B cell (primary cell): ENCODE measurements around the gene FNDC10. TPM values are rescaled to one million over a fixed set of nuclear protein-coding genes. Genes with fewer than 3 reads are reported as not detected.

Experiments used
- ATAC-seq: fragments of 200-7000 bp; cut with Tn5 transposase; one replicate; pipeline ENCODE4 v1.10.0; 2021; ENCODE audit warnings: low read depth, mild to moderate bottlenecking, moderate number of reproducible peaks, moderate library complexity
- CTCF ChIA-PET: fragments of 350-600 bp; sonication (Branson Sonifier 250); formaldehyde crosslinking; loops from one replicate; lab custom pipeline; 2021; ENCODE audit warnings: antibody characterized with exemption, inconsistent platforms; lab: Charles Lee
- POLR2A ChIA-PET: fragments of 350-600 bp; sonication (Branson Sonifier 250); formaldehyde crosslinking; loops from one replicate; lab custom pipeline; 2021; ENCODE audit warnings: antibody characterized with exemption; lab: Charles Lee
- DNase-seq: peaks from one replicate; pipeline ENCODE4 v3.0.0; 2013
- H2AFZ ChIP-seq: 2 replicates; pipeline ENCODE4 v1.6.1; 2012; ENCODE audit warnings: mild to moderate bottlenecking, low read depth, low read length; ENCODE audit not compliant: insufficient read depth, poor library complexity, severe bottlenecking
- H3K27ac ChIP-seq, 2 donors: 1 replicate in 1 of 2; 2 replicates in 1 of 2; pipeline ENCODE4 v1.5.1; 2012 to 2013; ENCODE audit warnings: low read length in 2 of 2, mild to moderate bottlenecking in 2 of 2, moderate library complexity in 1 of 2
- H3K27me3 ChIP-seq, 4 experiments: fragments of 200-600 bp in 1 of 4; sonication (generic) in 1 of 4; replicated peaks in 1 of 4; 1 replicate in 2 of 4; 2 replicates in 2 of 4; pipeline versions ENCODE4 v1.6.1 to v1.7.0; 2013 to 2016; ENCODE audit warnings: low read length in 3 of 4, mild to moderate bottlenecking in 2 of 4, mixed read lengths in 1 of 4, moderate library complexity in 1 of 4; ENCODE audit not compliant: insufficient read depth in 4 of 4, control insufficient read depth in 3 of 4; ENCODE audit errors: control extremely low read depth in 1 of 4
- H3K36me3 ChIP-seq, 2 experiments: replicated peaks in 1 of 2; 1 replicate in 1 of 2; 2 replicates in 1 of 2; pipeline versions ENCODE4 v1.6.1 to v1.7.1; 2013; ENCODE audit warnings: low read length in 1 of 2; ENCODE audit not compliant: insufficient read depth in 2 of 2, control insufficient read depth in 1 of 2; ENCODE audit errors: control extremely low read depth in 1 of 2, extremely low read depth in 1 of 2
- H3K4me1 ChIP-seq, 2 donors: fragments of 200-600 bp in 1 of 2; sonication (generic) in 1 of 2; 1 replicate in 1 of 2; 2 replicates in 1 of 2; pipeline versions ENCODE4 v1.5.1 to v1.6.1; 2013 to 2017; ENCODE audit warnings: low read length in 2 of 2; ENCODE audit not compliant: control insufficient read depth in 2 of 2, insufficient read depth in 2 of 2
- H3K4me2 ChIP-seq: replicated peaks from 2 replicates; pipeline ENCODE3; 2012; ENCODE audit warnings: mild to moderate bottlenecking, low read depth, low read length; ENCODE audit not compliant: poor library complexity, severe bottlenecking
- H3K4me3 ChIP-seq, 5 experiments: fragments of 200-600 bp in 1 of 5; sonication (generic) in 1 of 5; 1 replicate in 3 of 5; 2 replicates in 2 of 5; pipeline versions ENCODE4 v1.5.1 to v1.7.0; 2011 to 2016; ENCODE audit warnings: low read length in 4 of 5, mild to moderate bottlenecking in 4 of 5, low read depth in 2 of 5, control low read depth in 1 of 5, moderate library complexity in 1 of 5; ENCODE audit not compliant: insufficient read depth in 1 of 5; ENCODE audit errors: control extremely low read depth in 1 of 5, extremely low read depth in 1 of 5
- H3K79me2 ChIP-seq: fragments of 200-600 bp; sonication (generic); one replicate; pipeline ENCODE4 v1.6.0; 2016; ENCODE audit warnings: low read length; ENCODE audit not compliant: control insufficient read depth, insufficient read depth
- H3K9ac ChIP-seq: fragments of 200-600 bp; sonication (generic); 2 replicates; pipeline ENCODE4 v1.6.1; 2017; ENCODE audit warnings: mild to moderate bottlenecking, low read length, moderate library complexity
- H3K9me3 ChIP-seq, 3 donors: one replicate each; pipeline versions ENCODE4 v1.6.1 to v1.7.1; 2013; ENCODE audit warnings: low read length in 2 of 3; ENCODE audit not compliant: control insufficient read depth in 2 of 3, insufficient read depth in 1 of 3; ENCODE audit errors: control extremely low read depth in 1 of 3
- H4K20me1 ChIP-seq: 2 replicates; pipeline ENCODE4 v1.6.0; 2012; ENCODE audit warnings: mild to moderate bottlenecking, low read length; ENCODE audit not compliant: insufficient read depth, control insufficient read depth, poor library complexity, severe bottlenecking
- H3K27ac Mint-ChIP-seq: one replicate; pipeline ENCODE4 v1.8.0; 2021; ENCODE audit warnings: mixed read lengths
- H3K27me3 Mint-ChIP-seq: one replicate; pipeline ENCODE4 v1.8.0; 2021; ENCODE audit warnings: mixed read lengths
- H3K4me1 Mint-ChIP-seq: one replicate; pipeline ENCODE4 v1.8.0; 2021; ENCODE audit warnings: mixed read lengths
- H3K4me3 Mint-ChIP-seq: one replicate; pipeline ENCODE4 v1.8.0; 2021; ENCODE audit warnings: mixed read lengths
- H3K9me3 Mint-ChIP-seq: one replicate; pipeline ENCODE4 v1.8.0; 2022; ENCODE audit warnings: mixed read lengths; ENCODE audit not compliant: insufficient read depth
- EZH2 ChIP-seq: IDR thresholded peaks from 2 replicates; pipeline ENCODE4 v1.6.1; 2012; ENCODE audit warnings: borderline replicate concordance, low read depth, mild to moderate bottlenecking, moderate library complexity, low read length; ENCODE audit not compliant: insufficient read depth, poor library complexity, severe bottlenecking
- WGBS: methylation state at CpG from one replicate; pipeline ENCODE4 v1.1.5; 2013; ENCODE audit warnings: missing lambda C conversion rate; ENCODE audit not compliant: insufficient coverage; 5-methylcytosine and 5-hydroxymethylcytosine counted together
- intact Hi-C: fragments of 100-400 bp; cut with micrococcal nuclease; formaldehyde crosslinking; loops from one replicate; pipeline ENCODE4 v1.10.0; 2022
- polyA plus RNA-seq: library from polyadenylated mRNA; depleted of rRNA; stranded (reverse); fragments of >200 nt; gene quantifications from 2 replicates; pipeline ENCODE4 v1.2.3, GENCODE V29; 2012
- total RNA-seq, 2 donors: library from RNA; stranded (reverse); fragments of 120-200 nt in 1 of 2; gene quantifications; 1 replicate in 1 of 2; 2 replicates in 1 of 2; pipeline versions ENCODE4 v1.2.3 to v1.2.4, GENCODE V29; 2013 to 2022
- TF ChIP-seq, protein P1 (sequence below): fragments of 200-600 bp; IDR thresholded peaks from one replicate; pipeline ENCODE4 v1.8.0; 2022; ENCODE audit warnings: antibody characterized with exemption, mild to moderate bottlenecking

FNDC10 gene
- total and polyA plus RNA-seq, 2 donors (not counting 1 experiment from before 2014, with no cell fraction given): 1.4 TPM

DNA sequence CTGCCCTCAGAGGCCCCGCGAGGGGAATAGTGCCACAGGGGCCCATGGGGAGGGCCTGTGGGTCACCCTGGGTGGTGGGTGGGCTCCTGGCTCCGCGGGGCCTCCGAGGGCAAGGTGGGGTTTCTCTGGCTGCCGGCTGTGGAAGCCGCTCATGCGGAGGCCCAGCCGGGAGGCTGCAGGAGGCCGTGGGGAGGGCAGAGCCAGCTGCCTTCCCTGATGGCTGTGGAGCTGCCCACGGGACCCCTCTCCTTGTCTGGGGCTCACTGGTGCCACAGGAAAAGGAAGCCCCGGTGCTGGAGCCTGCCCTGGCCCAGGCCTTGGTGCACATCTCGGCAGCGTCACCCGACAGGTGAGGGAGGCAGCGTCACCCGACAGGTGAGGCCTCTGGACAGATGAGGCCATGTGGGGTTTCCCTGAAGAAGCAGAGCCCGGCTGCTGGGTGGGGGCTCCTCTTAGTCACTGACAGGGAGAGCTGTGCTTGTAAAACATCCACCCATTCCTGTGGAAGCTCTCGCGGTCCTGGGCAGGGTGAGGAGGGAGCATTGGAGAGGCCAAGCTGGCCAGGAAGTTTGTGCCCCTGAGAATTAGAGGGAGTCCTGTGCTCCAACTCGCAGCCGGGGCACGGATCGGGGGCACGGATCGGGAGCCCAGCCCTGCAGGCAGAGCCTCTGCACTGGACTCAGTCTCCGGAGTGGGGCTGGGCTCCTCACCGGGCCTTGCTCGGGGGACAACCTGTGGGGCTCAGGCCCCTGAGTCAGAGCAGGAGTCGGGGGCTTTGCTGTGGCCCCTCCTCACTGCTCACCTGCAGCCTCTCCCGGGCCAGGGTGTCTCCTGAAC lies 21.5 kb upstream of the FNDC10 start:
- H3K9me3 ChIP-seq: no peaks in the 10 kb centered on the region

More for the DNA sequence above, 21.5 kb upstream of the FNDC10 start:
- no peak for ATAC-seq
- H3K36me3 ChIP-seq: peaks cover 0 to 5% of the 10 kb centered on the region in 2 experiments
- H3K27me3 ChIP-seq: no peaks in the 10 kb centered on the region
- DNase-seq: no peak
- Mint-ChIP-seq H3K27me3 (no peaks in the 10 kb centered on the region), H3K4me3 (no peak overlapping the region), H3K4me1 (peaks cover 11% of the 10 kb centered on the region), H3K27ac (no peak overlapping the region), H3K9me3 (no peaks in the 10 kb centered on the region)
- no peak for TF ChIP-seq EZH2
- TF ChIP-seq, protein P1, sequence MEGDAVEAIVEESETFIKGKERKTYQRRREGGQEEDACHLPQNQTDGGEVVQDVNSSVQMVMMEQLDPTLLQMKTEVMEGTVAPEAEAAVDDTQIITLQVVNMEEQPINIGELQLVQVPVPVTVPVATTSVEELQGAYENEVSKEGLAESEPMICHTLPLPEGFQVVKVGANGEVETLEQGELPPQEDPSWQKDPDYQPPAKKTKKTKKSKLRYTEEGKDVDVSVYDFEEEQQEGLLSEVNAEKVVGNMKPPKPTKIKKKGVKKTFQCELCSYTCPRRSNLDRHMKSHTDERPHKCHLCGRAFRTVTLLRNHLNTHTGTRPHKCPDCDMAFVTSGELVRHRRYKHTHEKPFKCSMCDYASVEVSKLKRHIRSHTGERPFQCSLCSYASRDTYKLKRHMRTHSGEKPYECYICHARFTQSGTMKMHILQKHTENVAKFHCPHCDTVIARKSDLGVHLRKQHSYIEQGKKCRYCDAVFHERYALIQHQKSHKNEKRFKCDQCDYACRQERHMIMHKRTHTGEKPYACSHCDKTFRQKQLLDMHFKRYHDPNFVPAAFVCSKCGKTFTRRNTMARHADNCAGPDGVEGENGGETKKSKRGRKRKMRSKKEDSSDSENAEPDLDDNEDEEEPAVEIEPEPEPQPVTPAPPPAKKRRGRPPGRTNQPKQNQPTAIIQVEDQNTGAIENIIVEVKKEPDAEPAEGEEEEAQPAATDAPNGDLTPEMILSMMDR: no peak
- H2AFZ ChIP-seq: no peak overlapping the region
- H3K4me2 ChIP-seq: no peak overlapping the region
- H3K79me2 ChIP-seq: peaks cover 16% of the 10 kb centered on the region
- peaks cover 7% of the 10 kb centered on the region in 2 donors for H3K4me1 ChIP-seq
- no peak overlapping the region for H3K9ac ChIP-seq
- ChIA-PET CTCF (no interaction called here), POLR2A (interaction anchor here (0.6 kb wide), 1 partner anchor 24 kb away, joined by 4 read pairs; no protein-coding TSS in a partner anchor)
- peaks cover 18% of the 10 kb centered on the region for H4K20me1 ChIP-seq
- H3K4me3 ChIP-seq: no peak overlapping the region
- WGBS: 93% methylated on average over 31 of the region's 31 CpGs
- intact Hi-C loops: no loop called here
- no peak overlapping the region for H3K27ac ChIP-seq
